ENCODE results near the gene HOXB7.

Gene HOXB7

DNA sequence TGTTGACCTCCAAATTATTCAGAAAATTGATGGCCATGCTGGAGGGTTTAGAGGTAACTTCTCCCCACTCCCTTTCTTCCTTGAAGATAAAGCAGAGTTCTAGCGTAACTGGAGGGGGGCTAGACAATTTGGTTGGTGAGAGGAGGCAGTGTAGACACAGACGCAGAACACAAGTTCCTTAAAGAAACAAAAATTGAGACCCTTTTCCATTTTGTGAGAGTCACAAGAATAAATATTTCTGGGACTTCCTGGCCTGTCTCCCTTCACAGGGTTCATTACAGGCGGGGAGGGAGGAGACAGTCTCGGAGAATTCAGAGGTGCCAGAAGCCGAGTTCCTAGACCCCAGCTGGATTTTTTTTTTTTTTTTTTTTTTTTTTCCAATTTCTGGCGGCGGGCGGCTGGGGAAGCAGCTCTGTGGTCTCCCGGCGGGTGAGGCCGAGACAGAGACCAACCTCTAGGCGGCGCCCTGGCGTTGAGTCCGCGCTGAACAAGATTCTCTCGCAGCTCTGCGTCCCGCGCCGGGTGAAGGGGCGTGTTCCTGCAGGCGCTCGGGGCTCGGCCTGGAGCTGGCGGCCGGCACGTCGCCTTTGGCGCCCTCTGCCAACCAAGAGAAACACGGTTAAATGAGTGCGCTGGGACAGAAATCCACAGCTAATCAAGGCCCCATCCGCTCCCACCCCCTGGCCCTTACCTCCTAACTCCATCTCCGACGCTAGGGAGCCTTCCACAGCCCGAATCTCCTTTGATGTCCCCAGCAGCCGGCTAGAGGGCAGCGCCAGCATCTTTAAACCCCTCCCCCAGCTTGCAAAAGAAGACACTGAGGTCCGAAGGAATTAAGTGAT is 25.6 kb upstream of the HOXB7 start:
- DNase-seq (ENCODE audit: low read depth), result peak; percentile 52

DNA sequence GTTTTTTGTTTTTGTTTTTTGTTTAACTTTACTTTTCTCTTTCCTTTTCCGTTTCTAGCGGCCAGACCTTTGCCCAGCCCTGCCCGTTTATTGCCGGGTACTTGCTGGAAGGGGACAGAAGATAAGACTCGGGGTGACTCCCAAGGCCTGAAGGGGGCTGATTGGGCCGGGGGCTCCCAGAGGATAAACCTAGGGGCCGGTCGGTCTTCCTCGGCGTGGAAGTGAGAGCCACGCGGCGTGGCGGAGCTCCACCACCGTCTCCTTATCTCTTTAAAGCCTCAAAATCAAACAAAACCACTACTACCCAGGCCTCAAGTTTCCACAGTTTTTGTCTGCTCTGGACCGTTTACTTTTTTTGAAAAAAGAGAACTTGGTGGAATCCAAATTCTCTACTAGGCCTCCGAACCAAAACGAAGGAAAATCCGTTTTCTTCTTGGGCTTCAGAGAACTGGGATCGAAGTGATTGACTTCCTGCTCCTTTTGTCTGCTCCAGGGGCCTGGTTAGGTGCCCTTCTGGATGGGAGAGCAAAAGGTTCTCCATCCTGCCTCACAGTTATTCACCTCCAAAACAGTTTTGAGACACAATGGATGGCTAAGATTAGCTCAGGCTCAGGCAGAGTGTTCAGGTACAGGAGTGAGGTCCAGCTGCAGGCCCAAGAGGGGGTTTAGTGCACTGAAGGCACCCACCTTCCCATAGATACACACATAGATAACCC is 23.8 kb upstream of the HOXB7 start:
- no peak for DNase-seq (ENCODE audit: low read depth)

DNA sequence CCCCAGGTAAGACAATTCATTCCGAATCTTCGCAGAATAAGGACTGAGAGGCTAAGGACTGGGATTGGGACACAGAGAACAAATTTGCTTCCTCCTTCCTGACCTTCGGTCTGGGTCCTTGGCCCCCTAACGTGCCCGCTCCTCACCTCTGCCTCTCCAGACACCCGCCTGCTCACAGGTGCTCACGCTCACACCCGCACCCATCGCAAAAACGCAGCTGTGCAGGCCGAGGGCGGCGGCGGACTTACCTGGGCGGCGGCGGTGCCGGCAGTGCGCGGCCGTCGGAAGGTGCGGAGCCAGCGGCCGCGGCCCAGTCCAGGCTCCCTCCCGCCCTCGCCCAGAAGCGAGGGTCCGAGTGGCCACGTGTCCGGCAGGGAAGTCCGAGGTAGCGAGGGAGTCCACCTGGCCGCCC is 22.5 kb upstream of the HOXB7 start:
- no peak for DNase-seq (ENCODE audit: low read depth)

DNA sequence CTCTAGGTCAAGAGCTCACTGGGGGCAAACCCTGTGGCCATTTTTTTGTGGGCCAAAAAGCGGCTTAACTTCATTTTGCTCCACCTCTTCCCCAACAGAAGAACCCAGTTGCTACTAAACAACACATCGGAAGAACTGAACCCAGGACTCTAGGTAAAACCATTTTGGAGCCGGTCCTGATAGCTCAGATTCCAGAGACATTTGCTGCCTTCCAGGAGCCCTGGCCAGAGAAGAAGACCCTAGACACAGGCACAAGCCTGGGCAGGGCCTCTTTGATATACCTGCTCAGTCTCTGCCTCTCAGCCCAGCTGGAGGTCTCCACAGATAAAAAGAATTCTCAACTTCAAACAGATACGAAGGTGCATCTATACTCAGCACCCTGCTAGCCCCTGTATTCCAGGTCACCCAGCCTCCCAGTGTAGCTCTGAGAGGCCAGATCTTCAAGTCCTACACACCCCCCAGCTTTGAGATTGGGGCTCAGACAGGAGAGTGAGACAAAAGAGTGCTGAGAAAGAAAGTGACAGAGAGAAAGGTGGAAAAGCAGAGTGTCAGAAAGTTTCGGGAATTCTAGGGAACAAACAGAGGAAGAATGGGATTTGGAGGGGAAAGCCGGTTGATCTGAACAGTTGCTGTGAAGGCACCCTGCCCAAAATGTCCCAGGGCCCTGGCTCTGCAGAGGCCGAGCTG is 21.9 kb upstream of the HOXB7 start:
- no peak for DNase-seq (ENCODE audit: low read depth)

DNA sequence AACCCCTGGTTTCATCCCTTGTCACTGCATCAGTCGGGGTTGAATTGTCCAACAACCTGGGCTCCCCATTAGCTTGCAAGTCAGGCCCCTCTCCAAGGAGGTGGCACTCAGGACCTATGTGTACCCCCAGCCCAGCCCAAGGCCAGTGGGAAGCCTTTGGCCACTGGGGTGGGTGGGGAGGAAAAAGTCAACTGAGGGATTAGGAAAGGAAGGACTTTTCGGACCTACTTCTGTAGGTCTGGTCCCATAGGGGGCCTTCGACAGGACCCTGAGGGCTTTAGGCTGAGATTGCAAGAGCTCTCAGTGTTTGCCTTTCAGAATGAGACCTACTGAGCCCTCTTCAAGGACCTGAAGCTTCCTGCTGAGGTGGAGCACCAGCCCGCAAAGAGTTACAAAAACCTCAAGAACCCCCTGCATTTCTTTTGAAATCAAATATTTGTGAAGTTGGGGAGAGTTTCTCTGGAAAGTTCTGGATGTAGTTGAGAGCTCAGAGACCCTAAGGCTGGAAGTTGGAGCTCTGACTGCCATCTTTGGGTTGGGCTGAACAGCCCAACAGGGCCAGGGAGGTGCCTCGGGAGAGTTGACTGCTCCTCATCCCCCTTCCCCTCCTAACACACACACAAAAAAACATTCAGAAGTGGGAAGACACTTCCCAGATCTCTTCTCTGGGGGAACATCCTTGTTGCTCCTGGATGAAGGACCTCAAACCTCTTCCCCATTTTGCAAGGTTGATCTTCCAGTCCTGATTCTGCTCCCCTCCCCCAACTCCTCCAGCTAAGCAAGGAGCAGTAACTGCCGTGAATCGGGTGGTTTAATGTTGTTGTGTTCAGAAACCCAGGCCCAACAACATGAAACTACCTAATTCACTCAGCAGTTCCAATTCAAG is 21.1 kb upstream of the HOXB7 start:
- DNase-seq (ENCODE audit: low read depth), result no peak

DNA sequence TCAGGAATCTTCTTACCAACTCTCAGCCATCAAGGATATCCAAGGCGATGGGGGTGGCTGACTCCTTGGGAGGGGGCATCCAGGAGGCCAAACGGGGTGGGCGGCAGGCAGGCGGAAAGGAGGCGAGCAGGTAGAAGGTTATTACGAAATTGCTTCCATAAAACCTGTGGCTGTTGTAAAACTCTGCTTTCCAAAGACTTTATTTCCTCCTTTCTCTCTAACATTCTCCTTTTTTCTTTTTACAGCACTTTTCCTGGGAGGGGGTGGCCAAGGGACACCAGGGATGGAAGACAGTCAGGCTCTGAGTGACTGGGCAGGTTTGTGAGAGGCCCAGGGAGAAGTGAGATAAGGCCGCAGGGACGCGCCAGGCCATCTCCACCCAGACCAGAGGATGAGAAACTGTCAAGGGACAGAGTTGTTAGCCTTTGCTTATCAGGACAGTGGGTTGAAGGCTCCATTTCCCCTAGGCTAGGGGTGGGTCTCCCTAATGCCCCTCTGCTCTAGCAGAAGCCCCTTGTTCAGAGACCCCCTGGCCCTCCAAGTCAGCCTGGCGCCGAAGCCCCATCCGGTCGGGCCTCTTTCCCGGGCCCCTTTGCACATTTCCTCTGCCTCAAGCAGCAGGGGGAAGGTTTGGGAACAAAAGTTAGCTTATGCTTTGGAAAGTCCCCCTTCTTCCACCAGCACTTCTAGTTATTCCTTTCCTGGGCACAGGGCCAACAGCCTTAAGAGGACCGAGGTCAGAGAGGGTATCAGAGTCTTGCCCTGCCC is 20.3 kb upstream of the HOXB7 start:
- no peak for DNase-seq (ENCODE audit: low read depth)

DNA sequence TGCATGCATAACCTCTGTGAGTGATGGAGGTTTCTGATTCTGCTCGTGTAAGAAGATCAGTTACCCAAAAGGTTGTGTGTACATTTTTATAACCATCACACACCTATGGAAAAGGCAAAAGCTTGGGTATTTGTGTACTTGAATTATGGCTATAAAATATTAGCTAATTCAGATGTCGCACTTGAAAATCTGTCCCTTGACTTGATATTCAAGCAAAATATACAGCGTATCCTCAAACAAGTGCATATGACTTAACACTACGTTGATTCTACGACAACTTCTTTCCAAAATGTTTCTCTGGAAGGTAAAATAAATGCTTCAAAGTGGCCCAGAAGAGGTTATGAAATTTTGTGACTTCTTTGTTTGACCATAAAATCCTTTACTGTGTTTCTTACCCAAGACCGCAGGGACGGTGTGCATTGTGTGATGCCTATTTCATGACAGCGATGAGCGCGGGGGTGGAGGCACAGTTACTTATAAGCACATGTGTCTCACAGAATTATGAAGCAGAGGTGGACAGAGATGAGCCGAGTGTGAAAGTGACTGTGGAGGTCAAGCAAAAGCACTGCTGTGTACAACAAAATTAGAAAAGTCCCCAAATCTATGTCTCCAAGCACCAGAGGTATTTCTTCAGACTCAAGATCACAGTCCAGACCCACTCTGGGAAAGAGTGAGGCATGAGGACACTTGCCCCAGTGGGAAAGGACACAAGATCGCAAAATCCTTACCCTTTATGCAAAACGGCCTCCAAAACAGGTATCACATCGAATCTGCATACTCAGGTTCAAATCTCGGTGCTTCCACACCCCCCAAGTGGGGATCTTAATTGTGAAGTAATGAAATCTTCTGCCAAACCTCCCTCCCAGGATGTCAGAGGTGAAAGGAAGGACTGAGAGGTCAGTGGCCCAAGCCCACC is 19.4 kb upstream of the HOXB7 start:
- no peak for DNase-seq (ENCODE audit: low read depth)

DNA sequence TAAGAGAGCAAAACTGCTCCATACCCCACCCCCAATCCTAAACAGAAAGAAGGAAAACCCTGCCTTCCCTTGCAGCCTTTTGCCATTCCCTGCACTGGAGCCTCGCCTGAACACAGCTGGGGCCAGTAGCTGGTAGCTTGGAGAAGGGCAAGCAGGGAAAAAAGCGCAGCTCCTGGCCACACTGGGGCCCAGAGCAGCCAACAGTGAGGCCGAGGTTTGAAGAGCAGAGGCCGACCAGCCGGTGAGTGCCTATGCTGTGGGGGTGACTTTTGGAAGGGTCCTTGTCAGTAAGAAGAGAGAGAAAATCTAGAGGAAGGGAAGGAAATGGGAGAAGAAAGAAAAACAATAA is 18.6 kb upstream of the HOXB7 start:
- DNase-seq (ENCODE audit: low read depth), result no peak

DNA sequence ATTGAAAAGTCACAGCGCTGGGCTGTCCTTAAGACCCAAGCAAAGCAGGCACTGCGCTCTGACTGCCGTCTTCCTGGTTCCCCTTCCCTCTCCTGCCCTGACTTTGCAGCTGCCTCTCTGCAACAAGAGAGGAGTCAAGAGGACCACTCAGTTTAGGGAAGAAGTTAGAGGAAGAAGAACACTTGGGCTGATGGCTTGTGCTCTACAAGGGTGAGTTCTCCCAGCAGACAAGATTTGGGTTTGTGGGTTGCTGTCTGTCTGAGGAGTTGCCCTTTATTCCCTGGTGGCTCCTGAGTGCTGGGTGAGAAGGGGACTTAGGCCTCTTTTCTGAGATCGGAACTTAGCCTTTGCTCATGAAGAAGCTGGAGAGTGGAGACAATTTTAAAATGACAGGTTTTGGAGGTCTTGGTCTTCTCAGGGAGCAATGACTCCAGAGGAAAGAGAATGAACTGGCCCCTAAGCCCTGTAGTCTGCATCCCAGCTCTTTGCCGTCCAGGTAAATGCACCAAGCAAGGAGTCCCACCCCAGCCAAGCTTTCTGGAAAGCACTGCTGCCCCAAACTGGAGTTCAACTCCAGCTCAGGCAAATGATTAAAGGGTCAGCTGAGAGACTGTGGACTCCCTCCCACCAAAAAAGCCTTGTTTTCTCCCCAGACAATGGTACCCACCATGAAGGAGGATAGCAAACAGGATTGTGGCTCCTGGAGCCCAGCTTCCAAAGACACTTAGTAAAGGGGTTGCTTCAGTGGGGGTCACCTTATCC is 18.0 kb upstream of the HOXB7 start:
- no peak for DNase-seq (ENCODE audit: low read depth)

DNA sequence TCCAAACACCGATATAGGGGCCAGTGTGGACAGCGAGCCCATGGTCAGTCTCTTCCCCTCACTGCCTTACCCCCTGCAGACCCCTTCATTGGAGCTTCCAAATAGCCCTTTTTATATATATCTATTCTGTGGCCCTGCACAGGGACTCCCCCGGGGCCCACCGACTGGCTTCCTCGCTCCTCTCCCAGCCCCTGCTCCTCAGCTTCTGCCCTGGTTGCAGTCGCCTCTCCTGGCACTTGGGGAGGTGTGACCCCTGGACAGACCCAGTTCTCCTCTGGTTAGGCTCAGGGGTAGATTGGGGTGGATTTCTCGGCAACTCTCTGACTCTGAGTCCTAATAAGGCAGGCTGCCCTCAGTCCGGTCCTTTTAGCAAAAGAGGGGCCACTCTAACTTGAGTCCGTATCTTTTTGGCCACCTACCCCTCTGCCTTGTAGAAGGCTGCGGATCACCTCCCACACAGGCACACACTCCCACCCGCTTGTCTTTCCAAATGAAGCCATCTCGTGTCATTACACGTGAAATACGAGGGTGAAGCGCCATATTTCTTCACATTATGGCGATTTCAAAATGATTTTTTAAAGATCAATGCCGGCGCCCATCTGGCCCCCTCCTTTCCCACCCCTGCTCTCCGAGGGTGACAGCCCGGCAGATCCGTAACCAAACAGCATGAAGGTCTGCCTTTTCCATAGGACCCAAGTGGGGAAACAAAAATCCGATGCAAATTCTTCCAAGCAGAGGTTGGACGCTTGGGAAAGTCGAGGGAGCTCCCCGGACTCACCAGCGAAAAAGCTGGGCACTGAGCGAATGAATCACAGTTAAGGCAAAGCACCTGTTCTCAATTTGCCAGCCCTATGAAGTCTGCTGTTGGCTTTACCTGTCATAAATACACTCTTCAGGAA is 17.1 kb upstream of the HOXB7 start:
- DNase-seq (ENCODE audit: low read depth), result no peak

DNA sequence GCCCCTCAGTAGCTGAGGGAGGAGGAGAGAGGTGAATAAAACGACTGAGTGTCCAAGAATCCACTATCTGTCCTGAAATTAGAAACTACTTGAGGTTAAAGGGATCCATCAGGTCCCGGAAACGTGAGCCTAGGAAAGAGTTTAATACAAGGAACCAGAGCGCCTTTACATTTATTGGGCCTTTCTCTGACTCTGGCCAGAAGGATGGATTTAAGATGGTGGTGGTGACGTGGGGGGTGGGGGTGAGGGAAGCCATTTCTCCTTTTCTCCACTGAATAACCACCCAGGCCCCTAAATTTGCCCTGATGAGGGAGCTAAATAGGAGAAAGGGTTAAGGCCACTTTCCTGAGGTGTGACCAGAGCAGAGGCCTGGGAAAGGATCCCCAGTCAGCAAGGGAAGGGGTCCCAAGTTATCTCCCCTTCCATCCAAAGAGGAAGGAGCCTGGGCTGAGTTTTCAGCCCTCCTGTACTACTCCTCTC is 16.3 kb upstream of the HOXB7 start:
- DNase-seq (ENCODE audit: low read depth), result no peak

DNA sequence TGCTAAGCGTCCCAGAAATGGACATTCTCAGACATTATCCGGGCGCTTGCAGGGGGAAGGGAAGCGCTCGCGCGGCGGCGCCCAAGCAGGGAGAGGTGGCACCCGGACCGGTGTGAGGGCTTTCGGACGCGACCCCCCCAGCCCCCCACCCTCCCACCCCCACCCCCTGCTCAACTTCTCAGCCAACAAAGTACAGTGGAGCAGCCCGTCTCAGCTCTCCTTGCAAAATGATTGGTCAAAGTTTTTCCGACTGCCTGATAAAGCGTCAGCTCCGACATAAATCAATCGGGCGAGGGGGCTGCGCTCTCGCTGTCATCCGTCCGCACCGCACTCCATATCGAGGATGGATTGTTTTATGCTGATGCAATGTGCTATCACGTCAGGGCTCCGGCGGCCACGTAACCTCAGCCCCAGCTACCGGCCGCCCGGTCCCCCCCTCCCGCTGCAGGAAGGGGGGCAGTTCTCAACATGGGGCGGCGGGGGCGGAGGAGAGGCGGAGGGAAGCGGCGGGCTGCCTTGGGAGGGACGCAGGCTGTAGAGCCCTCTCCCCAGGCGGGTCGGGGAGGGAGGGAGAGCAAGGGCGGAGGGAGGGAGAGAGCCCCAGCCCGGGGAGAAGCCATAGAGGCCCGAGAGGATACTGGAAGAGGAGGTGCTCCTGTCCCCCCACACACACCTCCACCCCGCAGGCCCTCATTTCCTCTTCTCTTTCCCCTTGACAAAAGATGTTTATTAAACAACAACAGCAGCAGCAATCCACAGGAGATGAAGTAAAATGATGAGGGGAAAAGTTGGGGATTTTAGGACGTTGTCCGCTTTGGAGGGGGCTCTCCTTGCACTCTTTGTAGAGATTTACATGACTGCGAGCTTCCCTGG is 15.7 kb upstream of the HOXB7 start, which contains the start of gene HOXB9:
TSS of gene HOXB9 (minus strand) at position 114 of the 873 bp plus-strand sequence. CDS start at position 25, 89 bp downstream.
- no peak for DNase-seq (ENCODE audit: low read depth)

DNA sequence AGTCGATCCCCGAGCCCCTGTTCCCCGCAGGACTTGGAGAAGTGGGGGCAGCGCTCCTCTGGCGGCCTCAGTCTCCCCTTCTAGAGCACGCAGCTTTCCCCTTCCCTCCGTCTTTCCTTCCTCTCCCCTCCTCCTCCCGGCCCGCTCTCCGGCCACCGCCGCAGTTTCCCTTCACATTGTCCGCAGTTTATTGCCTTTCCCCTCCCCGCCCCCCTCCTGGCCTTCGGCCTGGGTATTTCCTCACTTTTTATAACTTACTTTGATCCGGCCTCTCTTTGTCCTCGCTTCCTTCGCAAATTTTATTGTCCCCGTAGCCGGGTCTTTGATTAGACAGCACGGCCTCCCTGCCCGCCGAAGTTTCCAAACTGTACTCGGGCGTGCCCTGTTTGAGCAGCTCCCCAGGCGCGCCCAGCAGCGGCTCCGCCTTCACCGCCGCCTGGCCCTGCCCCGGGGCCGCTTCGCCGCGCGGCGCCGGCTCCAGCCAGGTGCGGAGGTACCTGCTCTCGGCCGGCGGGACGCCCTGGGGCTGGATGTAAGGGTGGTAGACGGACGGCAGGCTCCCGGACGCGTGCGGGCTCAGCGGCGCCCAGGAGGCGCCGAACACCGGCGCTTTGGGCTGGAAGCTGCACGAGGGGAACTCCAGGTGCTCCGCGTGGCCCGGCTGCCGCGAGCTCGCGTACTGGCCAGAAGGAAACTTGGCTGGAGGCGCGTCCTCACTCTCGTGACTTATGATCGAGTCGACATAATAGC is 14.9 kb upstream of the HOXB7 start:
- DNase-seq (ENCODE audit: low read depth), result no peak

DNA sequence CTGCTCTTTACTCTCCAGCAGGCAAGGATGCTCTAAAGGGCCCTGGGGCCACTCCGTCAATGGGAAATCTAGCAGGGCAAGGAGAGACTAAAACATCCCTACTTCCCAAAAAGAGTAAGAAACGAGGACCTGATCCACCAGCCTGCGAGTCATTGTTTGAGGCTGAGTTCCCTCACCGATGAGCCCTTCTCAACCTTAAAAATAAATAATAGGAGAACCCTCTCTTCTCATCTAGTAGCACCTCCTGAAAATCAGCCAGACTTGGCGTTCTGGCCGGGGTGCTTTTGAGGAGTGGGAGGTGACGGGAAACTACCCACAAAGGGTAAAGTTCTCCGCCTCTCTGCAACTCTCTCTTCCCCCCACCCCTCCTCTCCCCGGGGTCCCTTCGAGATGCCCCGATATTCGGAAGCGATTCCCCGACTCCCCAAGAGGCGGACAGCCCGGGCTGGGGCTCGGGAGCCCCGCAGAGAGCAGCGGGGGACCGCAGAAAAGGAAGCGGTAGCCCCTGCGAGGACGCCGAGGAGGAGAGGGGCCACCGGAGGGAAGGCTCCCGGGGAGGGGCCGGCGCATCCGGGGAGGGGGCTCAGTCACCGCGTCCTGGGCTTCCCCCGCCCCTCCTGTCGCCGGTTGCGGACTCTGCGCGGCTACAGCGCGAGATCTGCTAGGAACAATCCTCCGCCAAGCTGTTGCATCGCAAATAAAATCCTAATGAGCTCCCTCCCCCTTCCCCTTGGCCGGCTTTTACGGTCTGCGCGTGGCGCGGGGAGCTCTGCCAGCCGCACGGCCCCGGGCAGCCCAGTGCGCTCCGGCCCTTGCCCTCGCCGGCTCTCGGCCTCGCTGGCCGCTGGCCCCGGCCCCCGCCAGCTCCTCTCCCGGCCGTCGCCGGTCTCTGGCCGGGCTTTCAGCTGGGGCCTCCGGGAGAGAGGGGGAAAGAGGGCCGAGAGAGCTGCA is 14.0 kb upstream of the HOXB7 start:
- no peak for DNase-seq (ENCODE audit: low read depth)

DNA sequence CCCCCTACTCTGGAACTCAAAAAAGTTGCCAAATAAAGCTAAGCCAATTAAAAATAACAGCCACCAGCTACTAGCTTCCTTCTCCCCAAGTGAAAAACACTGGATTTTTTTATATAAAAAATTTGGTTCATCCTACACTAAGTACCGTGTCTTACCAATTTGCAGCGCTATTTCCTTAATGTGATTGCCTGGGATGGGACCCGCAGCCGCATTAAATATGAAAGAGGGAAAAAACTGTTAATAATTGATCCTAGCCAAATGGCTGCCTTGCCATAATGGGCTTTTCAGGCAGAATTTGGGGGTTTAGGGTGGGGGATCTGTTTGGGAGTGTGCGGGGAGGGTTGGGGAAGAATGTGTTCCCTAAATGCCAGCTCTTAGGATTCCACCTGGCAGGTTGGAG is 13.3 kb upstream of the HOXB7 start:
- DNase-seq (ENCODE audit: low read depth), result no peak

All from T follicular helper cell (primary cell).